Measurements from ENCODE around the gene CHIC2.

DNA sequence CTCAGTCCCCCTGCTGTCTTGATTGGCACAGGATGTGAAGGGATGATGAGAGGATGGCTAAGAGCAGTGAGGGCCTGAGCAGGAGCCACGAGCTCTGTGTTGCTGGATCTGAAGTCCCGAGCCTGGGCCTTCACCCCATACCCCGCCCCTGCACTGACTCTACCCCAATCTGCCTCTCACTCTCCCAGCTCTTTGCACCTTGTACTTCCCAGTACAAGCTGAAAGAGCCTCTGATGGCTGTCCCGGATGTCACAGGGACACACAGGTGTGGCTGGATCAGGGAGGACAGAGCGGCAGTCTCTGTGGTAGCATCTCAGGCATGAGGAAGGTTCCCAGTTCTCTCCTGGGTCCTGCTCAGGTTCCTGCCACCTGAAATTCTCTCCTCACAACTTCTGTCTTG is 103.6 kb downstream of the CHIC2 start:
- TF ChIP-seq, protein P1, sequence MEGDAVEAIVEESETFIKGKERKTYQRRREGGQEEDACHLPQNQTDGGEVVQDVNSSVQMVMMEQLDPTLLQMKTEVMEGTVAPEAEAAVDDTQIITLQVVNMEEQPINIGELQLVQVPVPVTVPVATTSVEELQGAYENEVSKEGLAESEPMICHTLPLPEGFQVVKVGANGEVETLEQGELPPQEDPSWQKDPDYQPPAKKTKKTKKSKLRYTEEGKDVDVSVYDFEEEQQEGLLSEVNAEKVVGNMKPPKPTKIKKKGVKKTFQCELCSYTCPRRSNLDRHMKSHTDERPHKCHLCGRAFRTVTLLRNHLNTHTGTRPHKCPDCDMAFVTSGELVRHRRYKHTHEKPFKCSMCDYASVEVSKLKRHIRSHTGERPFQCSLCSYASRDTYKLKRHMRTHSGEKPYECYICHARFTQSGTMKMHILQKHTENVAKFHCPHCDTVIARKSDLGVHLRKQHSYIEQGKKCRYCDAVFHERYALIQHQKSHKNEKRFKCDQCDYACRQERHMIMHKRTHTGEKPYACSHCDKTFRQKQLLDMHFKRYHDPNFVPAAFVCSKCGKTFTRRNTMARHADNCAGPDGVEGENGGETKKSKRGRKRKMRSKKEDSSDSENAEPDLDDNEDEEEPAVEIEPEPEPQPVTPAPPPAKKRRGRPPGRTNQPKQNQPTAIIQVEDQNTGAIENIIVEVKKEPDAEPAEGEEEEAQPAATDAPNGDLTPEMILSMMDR (IDR thresholded peaks at IDR 0.05), result no peak
- no peak for TF ChIP-seq SP1 (CRISPR knock-in tag; conservative IDR thresholded peaks at IDR 0.05)
- TF ChIP-seq RELA (CRISPR knock-in tag; IDR thresholded peaks at IDR 0.05; ENCODE audit: borderline replicate concordance), result no peak
- TF ChIP-seq, protein P2, sequence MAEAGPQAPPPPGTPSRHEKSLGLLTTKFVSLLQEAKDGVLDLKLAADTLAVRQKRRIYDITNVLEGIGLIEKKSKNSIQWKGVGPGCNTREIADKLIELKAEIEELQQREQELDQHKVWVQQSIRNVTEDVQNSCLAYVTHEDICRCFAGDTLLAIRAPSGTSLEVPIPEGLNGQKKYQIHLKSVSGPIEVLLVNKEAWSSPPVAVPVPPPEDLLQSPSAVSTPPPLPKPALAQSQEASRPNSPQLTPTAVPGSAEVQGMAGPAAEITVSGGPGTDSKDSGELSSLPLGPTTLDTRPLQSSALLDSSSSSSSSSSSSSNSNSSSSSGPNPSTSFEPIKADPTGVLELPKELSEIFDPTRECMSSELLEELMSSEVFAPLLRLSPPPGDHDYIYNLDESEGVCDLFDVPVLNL (CRISPR knock-in tag; IDR thresholded peaks at IDR 0.05; ENCODE audit: borderline replicate concordance, low read depth), result no peak
- TF ChIP-seq NR1H2 (CRISPR knock-in tag; IDR thresholded peaks at IDR 0.05), result no peak
- no peak for TF ChIP-seq TCF7 (CRISPR knock-in tag; IDR thresholded peaks at IDR 0.05; ENCODE audit: low read depth)
- TF ChIP-seq SMAD3 (CRISPR knock-in tag; IDR thresholded peaks at IDR 0.05; ENCODE audit: borderline replicate concordance), result no peak
- TF ChIP-seq ATF1 (CRISPR knock-in tag; IDR thresholded peaks at IDR 0.05), result no peak
- TF ChIP-seq, protein P3, sequence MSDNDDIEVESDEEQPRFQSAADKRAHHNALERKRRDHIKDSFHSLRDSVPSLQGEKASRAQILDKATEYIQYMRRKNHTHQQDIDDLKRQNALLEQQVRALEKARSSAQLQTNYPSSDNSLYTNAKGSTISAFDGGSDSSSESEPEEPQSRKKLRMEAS (CRISPR knock-in tag; IDR thresholded peaks at IDR 0.05), result no peak

Data from WTC11 (cell line).